GM19240 (cell line): ENCODE results near the gene EIF2S2.

Experiments used
- DNase-seq: peaks from one replicate; pipeline ENCODE4 v3.0.0; 2011; ENCODE audit warnings: low spot score; ENCODE audit not compliant: insufficient read length

Gene EIF2S2

DNA sequence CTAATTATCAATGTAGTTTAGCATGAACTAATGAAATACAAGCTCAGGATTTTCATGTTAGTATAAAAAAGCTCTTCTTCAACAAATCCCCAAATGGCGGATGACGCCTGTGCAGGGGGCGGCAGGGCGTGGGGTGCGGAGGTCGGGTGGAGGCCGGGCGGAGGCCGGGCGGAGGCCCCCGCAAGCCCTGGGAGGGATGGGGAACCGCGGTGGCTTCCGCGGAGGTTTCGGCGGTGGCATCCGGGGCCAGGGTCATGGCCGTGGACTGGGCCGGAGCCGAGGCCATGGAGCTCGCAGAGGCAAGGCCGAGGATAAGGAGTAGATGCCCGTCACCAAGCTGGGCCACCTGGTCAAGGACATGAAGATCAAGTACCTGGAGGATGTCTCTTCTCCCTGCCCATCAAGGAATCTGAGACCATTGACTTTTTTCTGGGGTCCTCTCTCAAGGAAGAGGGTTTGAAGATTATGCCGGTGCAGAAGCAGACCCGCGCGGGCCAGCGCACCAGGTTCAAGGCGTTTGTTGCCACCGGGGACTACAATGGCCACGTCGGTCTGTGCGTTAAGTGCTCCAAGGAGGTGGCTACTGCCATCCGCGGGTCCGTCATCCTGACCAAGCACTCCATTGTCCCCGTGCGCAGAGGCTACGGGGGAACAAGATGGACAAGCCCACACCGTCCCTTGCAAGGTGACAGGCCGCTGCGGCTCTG lies 10.4 kb upstream of the EIF2S2 start:
- DNase-seq, result no peak

- no peak for DNase-seq
Measured at GRCh38 chr20:34120213-34120612, 8.2 kb upstream of the EIF2S2 start.

DNA sequence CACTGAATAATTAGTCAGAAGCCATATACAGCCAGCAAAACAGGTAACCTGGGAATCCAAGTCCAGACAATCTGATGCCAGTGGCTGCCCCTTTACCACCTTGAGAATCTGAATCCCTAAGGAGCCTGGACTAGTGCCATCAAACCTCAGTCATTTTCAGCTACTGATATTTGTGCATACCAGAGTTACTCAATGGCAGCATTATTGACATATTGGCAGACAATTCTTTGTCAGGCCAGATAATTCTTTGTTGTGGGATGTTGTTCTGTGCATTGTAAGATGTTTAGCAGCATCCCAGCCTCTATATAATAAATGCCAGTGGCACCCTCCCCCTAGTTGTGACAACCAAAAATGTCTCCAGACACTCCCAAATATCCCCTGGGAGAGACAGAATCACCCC lies 3.2 kb upstream of the EIF2S2 start:
- no peak for DNase-seq

- no peak for DNase-seq
Measured at GRCh38 chr20:34114809-34115208, 2.8 kb upstream of the EIF2S2 start.

GRCh38 chr20:34112600-34113101 lies 608 bp upstream of the EIF2S2 start:
- no peak for DNase-seq

- no peak for DNase-seq
Measured at GRCh38 chr20:34110745-34111641, 1.1 kb downstream of the EIF2S2 start.

GRCh38 chr20:34110025-34110744 lies 1.9 kb downstream of the EIF2S2 start:
- DNase-seq, result no peak

- DNase-seq, result no peak
Measured at GRCh38 chr20:34109442-34109841, 2.6 kb downstream of the EIF2S2 start.

DNA sequence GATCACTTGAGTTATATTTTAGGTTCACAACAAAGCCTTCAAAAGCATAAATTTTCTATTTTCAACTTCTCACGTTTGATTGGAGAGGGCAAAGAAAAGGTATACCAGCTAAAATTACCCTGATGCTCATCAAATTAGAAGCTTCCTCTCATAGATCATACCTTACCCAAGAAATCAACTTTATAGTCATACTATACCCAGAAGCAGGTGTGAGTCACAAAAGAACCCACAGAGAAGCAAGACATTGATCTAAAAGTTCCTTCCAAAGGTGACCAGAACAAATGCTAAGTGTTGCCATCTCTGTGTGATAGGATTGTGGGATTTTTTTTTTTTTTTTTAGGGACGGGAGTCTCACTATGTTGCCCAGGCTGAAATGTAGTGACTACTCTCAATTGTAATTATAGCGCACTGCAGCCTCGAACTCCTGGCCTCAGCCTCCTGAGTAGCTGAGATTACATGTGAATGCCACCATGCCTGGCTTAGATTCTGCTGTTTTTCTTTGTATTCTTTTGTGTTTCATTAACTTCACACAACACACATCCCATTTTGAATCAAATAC lies 3.3 kb downstream of the EIF2S2 start:
- DNase-seq, result no peak

DNA sequence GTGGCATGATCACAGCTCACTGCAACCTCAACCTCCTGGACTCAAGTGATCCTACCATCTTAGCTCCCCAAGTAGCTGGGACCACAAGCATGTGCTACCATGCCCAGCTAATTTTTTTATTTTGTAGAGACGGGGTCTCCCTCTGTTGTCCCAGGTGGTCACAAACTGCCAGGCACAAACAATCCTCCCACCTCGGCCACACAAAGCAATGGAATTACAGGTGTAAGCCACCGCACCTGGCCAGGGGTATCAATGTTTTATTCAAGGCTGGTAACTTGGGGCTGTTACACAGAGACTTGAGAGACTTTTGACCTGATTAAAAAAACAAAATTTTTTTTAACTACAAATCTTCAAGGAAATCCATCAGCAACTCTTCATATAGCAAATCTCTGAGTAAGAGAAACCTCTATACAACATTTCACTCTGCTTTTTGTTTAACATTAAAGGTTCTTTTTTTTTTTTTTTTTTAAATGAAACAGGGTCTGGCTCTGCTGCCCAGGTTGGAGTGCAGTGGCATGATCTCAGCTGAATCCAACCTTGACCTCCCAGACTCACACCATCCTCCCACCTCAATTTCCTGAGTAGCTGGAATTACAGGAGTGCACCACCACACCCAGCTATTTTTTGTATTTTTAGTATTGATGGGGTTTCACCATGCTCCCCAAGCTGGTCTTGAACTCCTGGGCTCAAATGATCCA lies 5.9 kb downstream of the EIF2S2 start:
- DNase-seq, result no peak

- DNase-seq, result no peak
Measured at GRCh38 chr20:34104059-34104458, 8.0 kb downstream of the EIF2S2 start.

GRCh38 chr20:34102342-34102741 lies 9.7 kb downstream of the EIF2S2 start:
- DNase-seq, result no peak

GRCh38 chr20:34100576-34100975 lies 11.5 kb downstream of the EIF2S2 start:
- DNase-seq, result no peak

- no peak for DNase-seq
Measured at GRCh38 chr20:34099675-34100074, 12.4 kb downstream of the EIF2S2 start.

GRCh38 chr20:34098570-34098969 lies 13.5 kb downstream of the EIF2S2 start:
- no peak for DNase-seq

GRCh38 chr20:34096699-34097444 lies 15.2 kb downstream of the EIF2S2 start:
- no peak for DNase-seq

DNA sequence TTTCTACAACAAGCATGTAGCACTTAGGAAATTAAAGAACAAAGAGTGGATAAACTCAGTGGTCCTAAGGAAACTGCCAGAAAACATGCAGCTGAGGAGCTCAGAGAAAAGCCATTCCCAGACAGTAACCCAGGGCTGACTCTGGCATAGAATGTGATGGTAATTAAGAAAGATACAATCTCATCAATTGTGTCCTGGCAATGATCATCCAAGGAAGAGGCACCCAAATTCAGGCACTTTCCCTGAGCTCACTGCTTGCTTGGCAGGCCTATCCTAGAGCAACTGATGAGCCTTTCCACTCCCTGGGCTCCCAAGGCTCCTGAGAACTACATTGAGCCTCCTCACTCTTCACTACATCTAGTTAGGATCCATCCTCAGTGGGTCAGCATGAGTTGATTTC lies 16.2 kb downstream of the EIF2S2 start:
- DNase-seq, result no peak

DNA sequence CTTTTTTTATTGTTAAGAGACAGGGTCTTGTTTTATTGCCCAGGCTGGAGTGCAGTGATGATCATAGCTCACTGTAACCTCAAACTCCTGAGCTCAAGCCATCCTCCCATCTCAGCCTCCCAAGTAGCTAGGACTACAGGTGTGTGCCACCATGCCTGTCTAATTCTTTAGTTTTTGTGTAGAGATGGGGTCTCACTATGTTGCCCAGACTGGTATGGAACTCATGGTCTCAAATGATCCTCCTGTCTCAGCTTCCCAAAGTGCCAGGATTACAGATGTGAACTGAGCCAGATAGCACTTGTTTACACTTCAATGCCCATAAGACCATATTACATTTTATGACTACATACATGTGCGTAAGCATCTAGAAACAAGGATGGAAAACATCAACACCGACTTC lies 18.1 kb downstream of the EIF2S2 start:
- no peak for DNase-seq

- no peak for DNase-seq
Measured at GRCh38 chr20:34091637-34092200, 20.3 kb downstream of the EIF2S2 start.

GRCh38 chr20:34090645-34091044 lies 21.4 kb downstream of the EIF2S2 start:
- no peak for DNase-seq
